Progenitor cell of endocrine pancreas (in vitro differentiated cells): ENCODE measurements around the gene HSD17B4. TPM values are rescaled to one million over a fixed set of nuclear protein-coding genes. Genes with fewer than 3 reads are reported as not detected.
"Not testable (repeated sequence)": the region's sequence is repeated elsewhere in the genome, so short reads cannot be mapped to it uniquely, and the experiment has no call there.

Experiments
- DNase-seq: peaks from one replicate; pipeline ENCODE4 v3.0.0; 2021; ENCODE audit warnings: low spot score; ENCODE audit not compliant: unreplicated experiment
- H3K27ac Mint-ChIP-seq: 2 replicates; pipeline ENCODE4 v1.8.0; 2021; ENCODE audit warnings: mild to moderate bottlenecking, moderate library complexity, mixed read lengths
- H3K27me3 Mint-ChIP-seq: 2 replicates; pipeline ENCODE4 v1.8.0; 2021; ENCODE audit warnings: mixed read lengths
- H3K36me3 Mint-ChIP-seq: 2 replicates; pipeline ENCODE4 v1.8.0; 2022; ENCODE audit warnings: mixed read lengths; ENCODE audit not compliant: insufficient read depth
- H3K4me1 Mint-ChIP-seq: 2 replicates; pipeline ENCODE4 v1.8.0; 2021; ENCODE audit warnings: low read depth, mixed read lengths
- H3K4me3 Mint-ChIP-seq: 2 replicates; pipeline ENCODE4 v1.8.0; 2021; ENCODE audit warnings: low read depth, mild to moderate bottlenecking, moderate library complexity, mixed read lengths
- H3K9me3 Mint-ChIP-seq: 2 replicates; pipeline ENCODE4 v1.8.0; 2021; ENCODE audit warnings: low read depth, mixed read lengths
- CTCF ChIP-seq: fragments of 200-600 bp; sonication (generic); IDR thresholded peaks from one replicate; pipeline ENCODE4 v1.5.0; 2021; ENCODE audit warnings: antibody characterized with exemption, mild to moderate bottlenecking; ENCODE audit not compliant: unreplicated experiment
- total RNA-seq: library from RNA; stranded (reverse); gene quantifications from 2 replicates; pipeline ENCODE4 v1.2.1, GENCODE V29; 2021

Gene HSD17B4
- total RNA-seq, 1 donor from 2014 or later = 248 TPM

- no peak for DNase-seq
- H3K9me3 Mint-ChIP-seq = no peaks in the 10 kb centered on the region
- no peak overlapping the region for H3K4me3 Mint-ChIP-seq
- TF ChIP-seq CTCF = no peak
- peaks cover 50% of the 10 kb centered on the region for H3K4me1 Mint-ChIP-seq
- no peak overlapping the region for H3K27ac Mint-ChIP-seq
- H3K27me3 Mint-ChIP-seq = no peaks in the 10 kb centered on the region
- H3K36me3 Mint-ChIP-seq = peaks cover 31% of the 10 kb centered on the region
These were observed 32.6 kb downstream of the HSD17B4 start for GRCh38 chr5:119484884-119485283.

GRCh38 chr5:119501671-119502179, 49.4 kb downstream of the HSD17B4 start:
- Mint-ChIP-seq H3K27ac (no peak overlapping the region), H3K27me3 (no peaks in the 10 kb centered on the region), H3K9me3 (peaks cover 30% of the 10 kb centered on the region), H3K36me3 (peaks cover 48% of the 10 kb centered on the region), H3K4me3 (no peak overlapping the region), H3K4me1 (peaks cover 10% of the 10 kb centered on the region)
- TF ChIP-seq CTCF = no peak
- DNase-seq = no peak

GRCh38 chr5:119503939-119504338, 51.6 kb downstream of the HSD17B4 start:
- not testable (repeated sequence) for H3K27me3 Mint-ChIP-seq, DNase-seq, H3K4me1 Mint-ChIP-seq, H3K4me3 Mint-ChIP-seq, H3K27ac Mint-ChIP-seq
- peaks cover 33% of the 10 kb centered on the region for H3K9me3 Mint-ChIP-seq
- H3K36me3 Mint-ChIP-seq = peaks cover 55% of the 10 kb centered on the region

GRCh38 chr5:119512277-119512676, 60.0 kb downstream of the HSD17B4 start:
- H3K36me3 Mint-ChIP-seq = peaks cover 58% of the 10 kb centered on the region

GRCh38 chr5:119515192-119515591, 62.9 kb downstream of the HSD17B4 start:
- H3K4me3 Mint-ChIP-seq = no peak overlapping the region
- no peak overlapping the region for H3K27ac Mint-ChIP-seq
- no peaks in the 10 kb centered on the region for H3K4me1 Mint-ChIP-seq
- no peaks in the 10 kb centered on the region for H3K27me3 Mint-ChIP-seq
- TF ChIP-seq CTCF = no peak
- H3K9me3 Mint-ChIP-seq = peaks cover 23% of the 10 kb centered on the region
- H3K36me3 Mint-ChIP-seq = peaks cover 58% of the 10 kb centered on the region
- DNase-seq = no peak

More at GRCh38 chr5:119512277-119512676, 60.0 kb downstream of the HSD17B4 start:
- H3K27me3 Mint-ChIP-seq = no peaks in the 10 kb centered on the region
- H3K27ac Mint-ChIP-seq = no peak overlapping the region
- no peak for TF ChIP-seq CTCF
- H3K9me3 Mint-ChIP-seq = peaks cover 26% of the 10 kb centered on the region
- no peaks in the 10 kb centered on the region for H3K4me1 Mint-ChIP-seq
- H3K4me3 Mint-ChIP-seq = no peak overlapping the region
- no peak for DNase-seq

GRCh38 chr5:119517115-119517514, 64.8 kb downstream of the HSD17B4 start:
- H3K27ac Mint-ChIP-seq, DNase-seq, H3K27me3 Mint-ChIP-seq, H3K4me3 Mint-ChIP-seq, H3K4me1 Mint-ChIP-seq: not testable (repeated sequence)
- Mint-ChIP-seq H3K36me3 (peaks cover 58% of the 10 kb centered on the region), H3K9me3 (peaks cover 17% of the 10 kb centered on the region)
